AG09319 (cell line): Measurements from ENCODE around the gene TSPAN18.

Experiments used
- DNase-seq: peaks from one replicate; pipeline ENCODE4 v3.0.0-alpha.2; 2010; ENCODE audit warnings: low read depth; ENCODE audit errors: extremely low read depth
- TF ChIP-seq, protein P1 (sequence below): IDR thresholded peaks from 2 replicates; pipeline ENCODE4 v1.5.1; 2011; ENCODE audit warnings: low read depth, mild to moderate bottlenecking, inconsistent platforms, low read length, moderate library complexity

The TSPAN18 gene

DNA sequence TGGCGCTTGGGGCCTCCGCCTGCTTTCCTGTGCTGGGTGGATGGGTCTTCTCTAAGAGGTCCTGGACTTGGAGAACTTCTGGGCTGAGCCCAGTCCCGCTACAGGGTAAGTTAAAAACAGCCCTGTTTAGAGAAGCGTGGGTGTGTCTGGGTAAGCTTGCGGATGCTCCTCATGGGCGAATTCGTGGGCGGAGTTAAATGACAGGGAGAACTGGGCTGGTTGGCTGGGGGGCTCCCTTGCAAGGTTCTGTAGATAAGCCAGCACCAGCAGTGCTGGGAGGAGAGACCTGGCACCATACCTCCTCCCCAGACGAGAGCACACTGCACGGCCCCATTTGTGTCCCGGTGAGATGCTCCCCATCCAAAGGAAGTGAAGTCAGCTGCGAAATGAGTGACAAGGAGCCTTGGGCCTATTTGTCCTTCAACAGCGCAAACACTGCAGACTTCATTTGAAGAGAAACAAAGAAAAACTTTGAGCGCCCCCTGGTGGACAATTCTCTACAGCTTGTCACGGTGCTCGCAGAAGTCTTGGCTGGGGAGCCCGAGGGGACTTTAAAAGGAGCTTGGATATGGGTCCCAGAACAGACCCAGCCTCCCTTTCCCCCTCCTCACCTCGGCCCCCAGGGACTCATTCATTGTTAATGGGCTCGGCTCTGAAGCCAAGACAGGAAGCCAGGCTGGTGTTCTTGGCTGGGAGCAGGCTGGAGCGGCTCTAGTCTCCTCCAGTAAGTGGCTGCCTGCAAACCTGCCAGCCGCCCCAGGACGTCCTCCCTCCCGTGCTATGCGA is 184.5 kb downstream of the TSPAN18 start:
- TF ChIP-seq, protein P1, sequence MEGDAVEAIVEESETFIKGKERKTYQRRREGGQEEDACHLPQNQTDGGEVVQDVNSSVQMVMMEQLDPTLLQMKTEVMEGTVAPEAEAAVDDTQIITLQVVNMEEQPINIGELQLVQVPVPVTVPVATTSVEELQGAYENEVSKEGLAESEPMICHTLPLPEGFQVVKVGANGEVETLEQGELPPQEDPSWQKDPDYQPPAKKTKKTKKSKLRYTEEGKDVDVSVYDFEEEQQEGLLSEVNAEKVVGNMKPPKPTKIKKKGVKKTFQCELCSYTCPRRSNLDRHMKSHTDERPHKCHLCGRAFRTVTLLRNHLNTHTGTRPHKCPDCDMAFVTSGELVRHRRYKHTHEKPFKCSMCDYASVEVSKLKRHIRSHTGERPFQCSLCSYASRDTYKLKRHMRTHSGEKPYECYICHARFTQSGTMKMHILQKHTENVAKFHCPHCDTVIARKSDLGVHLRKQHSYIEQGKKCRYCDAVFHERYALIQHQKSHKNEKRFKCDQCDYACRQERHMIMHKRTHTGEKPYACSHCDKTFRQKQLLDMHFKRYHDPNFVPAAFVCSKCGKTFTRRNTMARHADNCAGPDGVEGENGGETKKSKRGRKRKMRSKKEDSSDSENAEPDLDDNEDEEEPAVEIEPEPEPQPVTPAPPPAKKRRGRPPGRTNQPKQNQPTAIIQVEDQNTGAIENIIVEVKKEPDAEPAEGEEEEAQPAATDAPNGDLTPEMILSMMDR: peak; percentile 70
- peak; percentile 43 for DNase-seq

DNA sequence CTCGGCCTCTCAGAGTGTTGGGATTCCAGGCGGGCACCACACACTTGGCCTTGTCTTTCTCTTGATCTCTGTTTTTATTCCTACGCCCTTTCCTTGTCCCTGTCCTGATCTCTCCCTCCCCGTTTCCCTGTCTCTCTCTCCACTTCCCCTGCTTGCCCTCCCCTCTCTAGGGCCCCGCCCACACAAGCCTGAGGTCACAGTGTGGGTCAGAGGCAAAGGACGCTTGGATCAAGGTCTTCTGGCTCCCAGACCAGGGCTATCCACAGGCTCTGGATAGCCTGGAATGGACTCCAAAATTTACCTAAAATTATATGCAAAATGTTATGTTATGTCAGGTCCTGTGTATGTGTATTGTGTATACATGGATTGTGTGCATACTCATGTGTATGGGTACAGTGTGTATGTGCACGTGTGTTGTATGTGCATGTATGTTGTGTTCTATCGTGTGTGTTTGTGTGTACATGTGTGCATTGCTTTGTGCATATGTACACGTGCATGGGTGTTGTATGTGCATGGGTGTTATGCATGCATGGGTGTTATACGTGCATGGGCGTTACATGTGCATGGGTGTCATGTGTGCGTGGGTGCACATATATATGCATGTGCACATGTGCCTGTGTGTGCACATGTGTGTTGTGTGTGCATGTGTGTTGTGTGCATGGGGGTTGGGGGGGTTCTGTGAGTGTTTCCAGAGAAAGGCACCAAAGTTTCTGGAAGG is 185.7 kb downstream of the TSPAN18 start:
- TF ChIP-seq, protein P1: no peak
- no peak for DNase-seq

DNA sequence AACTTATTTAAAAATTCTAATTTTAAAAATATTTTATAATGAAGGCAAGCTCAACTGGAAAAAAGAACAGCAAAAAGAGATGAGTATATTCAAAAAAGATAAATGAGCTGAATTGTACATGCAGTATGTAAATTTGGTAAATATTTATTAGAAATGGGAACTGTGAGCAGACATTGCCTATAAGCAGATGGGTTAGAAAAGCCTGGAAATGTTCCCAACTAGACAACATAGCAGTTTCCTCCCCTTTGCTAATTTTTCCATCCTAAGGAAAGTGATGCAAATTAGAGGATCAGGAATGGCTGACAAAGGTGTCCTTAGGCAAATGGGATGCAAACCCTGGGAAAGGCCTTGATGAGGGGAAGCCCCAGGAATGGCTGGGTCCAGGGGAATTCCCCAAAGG is 186.7 kb downstream of the TSPAN18 start:
- TF ChIP-seq, protein P1: no peak
- no peak for DNase-seq

DNA sequence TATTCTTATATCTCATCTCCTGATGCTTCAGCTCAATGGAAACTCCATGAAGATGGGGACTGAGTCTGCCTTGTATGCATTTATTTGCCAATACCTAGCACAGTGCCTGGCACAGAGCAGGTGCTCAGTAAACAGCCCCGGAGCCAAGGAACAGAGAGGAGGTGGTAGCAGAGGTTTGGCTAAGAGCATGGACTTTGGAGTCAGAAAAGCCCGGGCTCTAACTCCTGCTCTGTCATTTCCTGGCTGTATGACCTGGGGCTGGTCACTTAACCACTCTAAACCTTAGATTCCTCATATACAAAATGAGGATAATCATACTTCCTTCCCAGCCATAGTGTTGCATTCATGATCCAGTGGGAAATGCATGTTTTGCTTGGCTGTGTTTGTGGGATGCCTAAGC is 187.3 kb downstream of the TSPAN18 start:
- DNase-seq: no peak
- TF ChIP-seq, protein P1: no peak

DNA sequence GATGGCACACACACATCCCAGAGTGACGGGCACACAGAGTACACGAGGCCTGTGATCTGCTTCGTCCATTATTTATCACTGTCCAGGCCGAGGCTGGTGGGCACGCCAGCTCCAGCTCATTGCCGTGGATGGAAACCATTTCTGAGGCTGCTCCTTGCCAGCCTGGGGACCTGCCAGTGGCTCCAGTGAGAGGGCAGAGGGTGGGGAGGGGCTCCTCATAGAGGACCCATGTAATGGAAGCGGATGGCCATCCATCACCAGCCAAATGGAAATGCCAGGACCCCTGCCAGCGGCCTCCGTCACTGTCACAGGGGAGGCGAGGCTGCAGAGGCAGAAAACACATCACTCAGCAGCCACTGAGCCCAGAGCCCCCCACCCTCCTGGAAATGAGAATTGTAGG is 188.2 kb downstream of the TSPAN18 start:
- TF ChIP-seq, protein P1: no peak

DNA sequence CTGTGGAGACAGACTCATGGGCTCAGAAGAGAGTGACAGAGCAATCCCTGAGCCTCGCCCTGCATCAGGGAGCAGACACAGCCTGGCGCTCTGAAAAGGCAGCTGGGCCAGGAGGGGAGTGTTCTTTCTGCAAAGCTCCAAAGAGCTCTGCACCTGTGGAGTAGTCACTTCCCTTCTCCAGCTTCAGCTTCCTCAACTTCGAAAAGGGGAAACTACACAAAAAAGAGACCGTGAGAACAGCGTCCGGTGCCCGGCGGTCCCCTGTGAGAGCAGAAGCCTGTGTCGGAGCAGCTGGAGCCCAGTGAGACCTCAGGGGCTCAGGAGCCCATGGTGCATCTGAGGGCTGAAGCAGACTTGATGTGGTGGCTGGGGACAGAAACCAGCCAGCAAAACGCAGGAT is 188.9 kb downstream of the TSPAN18 start:
- TF ChIP-seq, protein P1: no peak
- DNase-seq: no peak

More for the DNA sequence above, 188.2 kb downstream of the TSPAN18 start:
- no peak for DNase-seq

DNA sequence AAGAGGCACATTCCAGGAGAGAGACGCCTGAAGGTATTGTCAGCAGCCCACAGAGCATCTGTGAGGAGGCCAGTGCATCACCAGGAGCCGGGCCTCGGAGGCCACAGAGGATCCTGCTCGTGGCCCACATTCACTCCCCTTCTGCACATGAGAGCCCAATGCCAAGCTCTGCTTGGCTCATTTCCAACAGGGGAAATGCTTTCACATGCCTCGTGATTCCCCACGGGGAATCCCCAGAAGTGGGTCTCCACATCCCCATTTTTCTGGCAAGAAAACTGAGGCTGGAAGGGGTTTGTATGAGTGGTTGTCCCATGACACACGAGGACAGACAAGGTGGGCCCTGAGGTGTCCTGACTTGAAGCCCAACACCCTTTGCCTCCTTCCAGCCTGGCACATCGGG is 189.6 kb downstream of the TSPAN18 start:
- TF ChIP-seq, protein P1: no peak
- DNase-seq: no peak
